HG03064 (cell line): ENCODE data around the gene ACOT7.

Experiments
- ATAC-seq: cut with Tn5 transposase; IDR thresholded peaks from one replicate; pipeline ENCODE4 v1.9.1; 2021; ENCODE audit warnings: low read depth; ENCODE audit not compliant: unreplicated experiment

ACOT7 gene

GRCh38 chr1:6273380-6273891 is 120.1 kb downstream of the ACOT7 start:
- ATAC-seq: no peak

- no peak for ATAC-seq
Measured at GRCh38 chr1:6272868-6273267, 120.7 kb downstream of the ACOT7 start.

DNA sequence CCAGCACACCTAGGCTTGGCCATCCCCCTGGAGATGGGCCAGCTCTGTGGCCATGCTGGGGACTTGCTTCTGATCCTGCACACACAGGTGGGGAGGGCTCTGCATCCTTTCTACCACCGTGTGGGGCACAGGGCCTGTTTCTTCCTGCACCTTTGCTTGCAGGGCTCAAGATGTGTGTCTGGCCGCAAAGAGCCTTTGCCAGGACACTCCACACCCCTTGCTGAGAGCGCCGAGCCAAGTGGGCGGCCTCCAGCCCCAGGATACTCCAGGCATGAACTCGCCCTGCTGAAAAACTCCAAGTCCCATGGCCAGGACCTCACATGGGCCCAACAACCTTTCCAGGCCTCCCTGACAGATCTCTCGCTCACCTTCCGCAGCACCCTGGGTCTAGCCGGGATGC is 121.1 kb downstream of the ACOT7 start:
- no peak for ATAC-seq

DNA sequence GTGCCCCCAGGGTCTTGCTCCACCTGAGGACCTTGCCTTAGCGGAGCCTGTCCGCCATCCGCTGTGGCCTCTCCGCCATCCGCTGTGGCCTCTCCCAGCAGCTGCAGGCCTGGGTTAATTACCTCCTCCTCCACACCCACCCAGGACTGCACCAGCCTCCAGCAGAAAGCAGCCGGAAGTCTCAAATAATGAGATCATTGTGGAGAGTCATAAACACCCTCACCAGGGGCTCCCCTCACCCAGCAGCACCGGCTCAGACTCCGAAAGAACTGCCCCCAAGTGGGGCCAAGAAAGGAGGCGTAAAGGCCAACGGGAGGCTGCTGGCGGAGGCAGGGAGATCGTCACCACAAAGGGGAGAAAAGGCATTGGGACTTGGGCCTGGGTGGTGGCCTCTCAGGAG is 122.0 kb downstream of the ACOT7 start:
- no peak for ATAC-seq

DNA sequence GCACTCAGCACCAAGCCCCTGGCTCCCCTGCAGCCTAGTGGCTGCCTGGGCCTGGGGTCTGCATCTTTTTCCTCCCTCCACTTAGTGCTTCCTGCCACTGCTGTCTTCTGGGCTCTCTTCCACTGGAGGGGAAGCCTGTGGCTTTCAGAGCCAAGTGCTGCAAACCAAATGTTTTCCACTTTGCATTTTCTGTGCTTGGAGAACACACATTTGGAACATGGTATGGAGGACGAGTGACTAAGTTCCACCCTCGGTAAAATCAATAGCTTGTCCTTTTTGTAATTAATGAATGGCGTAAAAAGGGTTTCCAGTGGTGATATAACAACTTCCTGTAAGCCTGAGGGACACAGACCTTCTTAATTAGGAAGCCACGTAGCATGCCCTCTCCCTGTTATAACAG is 122.6 kb downstream of the ACOT7 start:
- ATAC-seq: no peak

DNA sequence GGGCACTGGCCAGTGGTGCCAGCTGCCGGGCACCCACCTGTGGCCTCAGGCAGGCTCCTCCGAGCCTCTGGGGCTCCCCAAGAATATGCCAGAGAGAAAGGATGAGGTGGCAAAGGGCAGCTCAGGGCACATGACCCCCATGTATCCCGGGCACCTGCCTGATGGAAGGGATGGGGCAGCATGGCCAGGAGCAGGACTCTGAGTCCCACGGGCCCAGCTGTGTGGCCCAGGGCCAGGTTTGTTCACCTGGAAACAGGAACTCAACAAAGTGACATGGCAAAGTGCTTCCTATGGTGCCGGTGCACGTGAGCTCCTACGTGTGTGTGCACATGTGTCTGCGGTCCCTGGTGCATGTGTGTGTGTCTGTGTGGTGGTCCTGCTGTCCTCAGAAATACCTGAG is 123.2 kb downstream of the ACOT7 start:
- ATAC-seq: no peak

DNA sequence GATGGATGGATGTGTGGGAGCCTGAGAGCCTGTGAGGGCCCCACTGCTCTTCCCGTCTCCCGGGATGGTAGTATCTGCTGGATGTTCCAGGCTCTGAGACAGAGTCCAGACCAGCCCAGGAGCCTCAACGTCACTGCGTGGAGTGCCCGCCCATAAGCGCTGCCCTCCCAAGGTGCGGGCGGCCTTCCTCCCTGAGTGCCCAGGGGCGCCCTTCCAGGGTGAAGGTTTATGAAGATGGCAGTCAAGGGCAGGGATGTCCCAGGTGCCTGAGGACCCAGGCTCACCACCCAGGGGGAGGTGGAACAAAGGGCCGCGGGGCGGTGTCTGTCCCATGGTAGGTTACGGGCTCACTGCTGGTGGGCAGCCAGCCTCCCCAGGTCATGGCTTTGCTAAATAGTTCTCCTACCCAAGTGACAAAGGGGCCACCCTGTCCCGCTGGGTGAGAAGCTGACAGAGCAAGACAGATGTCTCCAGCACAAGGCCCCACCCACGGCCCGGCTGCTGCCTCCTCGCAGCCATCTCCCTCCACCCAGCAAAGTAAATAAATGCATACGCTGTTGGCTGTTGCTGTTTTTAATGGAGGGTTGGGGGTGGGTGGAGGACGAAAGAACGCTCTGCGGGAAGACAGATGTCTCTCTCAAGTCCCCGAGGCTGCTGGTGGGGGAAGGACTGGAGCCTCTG is 123.7 kb downstream of the ACOT7 start:
- no peak for ATAC-seq

GRCh38 chr1:6269296-6269695 is 124.3 kb downstream of the ACOT7 start:
- no peak for ATAC-seq

DNA sequence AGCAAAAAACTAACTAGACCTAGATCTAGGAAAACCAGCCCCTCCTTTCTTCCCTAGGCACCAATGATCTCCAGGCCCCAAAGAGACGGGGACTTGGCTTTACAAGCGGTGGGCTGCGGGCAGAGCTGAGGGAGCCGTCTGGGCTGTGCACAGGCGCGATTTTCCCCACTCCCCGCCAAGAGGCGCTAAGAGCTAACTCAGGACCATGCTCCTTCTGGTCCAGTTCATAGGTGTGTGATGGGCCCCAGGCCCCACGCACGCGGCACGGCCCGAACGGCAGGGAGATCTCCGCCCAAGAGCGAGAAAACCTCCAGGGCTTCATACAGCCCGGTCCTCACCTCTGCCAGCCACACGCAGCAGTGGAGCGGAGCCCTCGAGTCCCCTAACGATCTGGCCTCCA is 125.2 kb downstream of the ACOT7 start:
- ATAC-seq: no peak

- no peak for ATAC-seq
Measured at GRCh38 chr1:6267686-6268322, 125.8 kb downstream of the ACOT7 start.

GRCh38 chr1:6266641-6267040 is 126.9 kb downstream of the ACOT7 start:
- ATAC-seq: no peak

DNA sequence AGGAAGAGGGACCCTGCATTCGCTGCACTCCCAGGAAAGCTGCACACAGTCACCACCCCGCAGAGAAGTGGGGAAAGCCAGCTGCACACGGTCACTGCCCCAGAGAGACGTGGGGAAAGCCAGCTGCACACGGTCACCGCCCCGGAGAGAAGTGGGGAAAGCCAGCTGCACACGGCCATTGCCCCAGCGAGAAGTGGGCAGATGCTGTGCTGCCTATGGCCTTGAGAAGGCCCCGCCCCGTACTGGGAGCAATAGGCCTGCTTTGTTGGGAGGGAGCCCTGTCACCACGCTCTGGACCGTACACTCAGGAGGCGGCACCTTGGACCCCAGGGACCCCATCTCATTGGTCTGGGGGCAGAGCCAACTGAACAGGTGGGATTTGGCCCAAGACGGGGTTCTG is 128.4 kb downstream of the ACOT7 start:
- no peak for ATAC-seq

DNA sequence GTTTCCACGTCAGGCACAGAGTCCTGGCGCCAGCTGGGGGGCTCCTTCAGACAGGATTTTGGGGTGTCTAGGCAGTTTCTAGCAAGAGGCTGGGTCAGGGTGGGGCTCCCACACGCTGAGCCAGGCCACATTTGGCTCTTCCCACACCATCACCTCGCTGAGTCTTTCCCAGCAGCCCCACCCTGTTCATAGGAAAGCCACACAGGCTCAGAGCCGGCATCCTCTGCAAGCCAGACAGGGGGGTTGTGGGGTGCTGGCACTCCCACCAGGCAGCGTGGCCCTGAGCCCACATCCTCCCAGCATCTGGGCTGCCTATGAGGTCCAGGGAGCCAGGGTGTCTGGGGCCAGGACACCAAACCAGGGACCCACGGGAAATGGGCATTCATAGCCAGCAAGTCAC is 129.9 kb downstream of the ACOT7 start:
- no peak for ATAC-seq

- no peak for ATAC-seq
Measured at GRCh38 chr1:6262555-6263420, 130.8 kb downstream of the ACOT7 start.

DNA sequence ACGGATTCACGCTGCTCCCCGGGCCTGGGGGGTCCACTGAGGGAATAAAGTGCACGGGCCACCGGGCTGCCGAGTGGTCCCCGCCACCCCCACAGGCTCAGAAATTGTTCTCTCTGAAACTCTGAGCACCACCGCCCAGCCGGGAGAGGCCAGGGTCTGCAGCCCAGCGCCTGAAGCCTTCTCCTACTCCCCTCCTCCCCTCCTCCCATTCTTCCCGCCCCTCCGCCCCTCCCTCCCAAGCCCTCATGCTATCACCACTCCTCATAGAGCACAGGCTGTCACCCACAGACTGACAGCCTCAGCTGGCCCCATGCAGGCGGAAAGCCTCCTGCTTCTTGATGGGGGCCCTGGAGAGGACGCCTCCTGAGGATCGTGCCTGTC is 132.0 kb downstream of the ACOT7 start:
- no peak for ATAC-seq

GRCh38 chr1:6260961-6261614 is 132.5 kb downstream of the ACOT7 start, which contains the start of gene GPR153:
Gene GPR153, minus strand, starts transcription at chr1:6261098. Its CDS starts 6,193 bp downstream, at chr1:6254905.
- no peak for ATAC-seq

DNA sequence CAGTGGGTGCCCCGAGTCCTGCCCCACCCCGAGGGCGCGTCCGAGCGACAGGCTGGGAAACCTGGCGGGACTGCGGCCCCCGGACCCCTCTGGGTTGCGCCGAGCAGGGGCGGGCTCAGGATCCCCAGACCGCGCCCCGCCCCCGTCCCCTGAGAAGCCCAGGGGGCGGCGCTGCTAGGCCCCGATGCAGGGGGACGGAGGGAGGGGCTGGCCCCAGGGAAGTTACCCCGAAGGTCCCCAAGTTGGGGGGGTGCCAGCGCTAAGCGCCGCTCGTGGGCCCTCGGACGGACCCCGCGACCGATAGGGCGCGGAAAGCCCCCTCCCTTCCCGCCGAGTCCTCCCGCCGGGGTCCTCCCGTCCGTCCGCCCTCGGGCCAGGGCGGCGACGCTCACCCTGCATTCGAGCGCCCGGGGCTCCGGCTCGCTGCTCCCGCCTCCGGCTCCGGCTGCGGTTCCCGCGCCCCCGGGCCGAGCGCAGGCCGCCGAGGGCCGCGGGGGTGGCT is 133.1 kb downstream of the ACOT7 start:
- no peak for ATAC-seq

GRCh38 chr1:6259491-6260362 is 133.8 kb downstream of the ACOT7 start:
- no peak for ATAC-seq

- ATAC-seq: no peak
Measured at GRCh38 chr1:6258675-6259074, 134.9 kb downstream of the ACOT7 start.
